H1 (cell line): ENCODE results near the gene CALD1. TPM values are rescaled to one million over a fixed set of nuclear protein-coding genes. Genes with fewer than 3 reads are reported as not detected.
"Not testable (repeated sequence)": the region's sequence is repeated elsewhere in the genome, so short reads cannot be mapped to it uniquely, and the experiment has no call there.

ENCODE experiments used
- CTCF ChIA-PET: fragments of 300-600 bp; sonication (Branson Sonifier 250); formaldehyde crosslinking; loops from one replicate; lab custom pipeline; 2021; ENCODE audit not compliant: partially characterized antibody; lab: Charles Lee
- POLR2A ChIA-PET: fragments of 300-600 bp; sonication (Branson Sonifier 250); formaldehyde crosslinking; loops from one replicate; lab custom pipeline; 2021; ENCODE audit warnings: inconsistent platforms; ENCODE audit not compliant: partially characterized antibody; lab: Charles Lee
- DNase-seq, 2 experiments: peaks; one replicate each; pipeline versions ENCODE4 v3.0.0 to v3.0.0-alpha.2; 2010 to 2022; ENCODE audit warnings: low spot score in 2 of 2, low read depth in 1 of 2, mixed read lengths in 1 of 2
- FAIRE-seq: peaks from 2 replicates; lab custom pipeline; 2011; peaks lifted over from hg19 to GRCh38; lab: Jason Lieb, UNC
- H2AFZ ChIP-seq: 2 replicates; pipeline ENCODE4 v1.8.1; 2012; ENCODE audit warnings: low read length, inconsistent platforms
- H2AK5ac ChIP-seq: 2 replicates; pipeline ENCODE4 v1.6.1; 2013; ENCODE audit warnings: low read depth, low read length
- H2BK120ac ChIP-seq: replicated peaks from 2 replicates; pipeline ENCODE3; 2013; ENCODE audit warnings: low read depth, low read length, inconsistent platforms
- H2BK12ac ChIP-seq: 2 replicates; pipeline ENCODE4 v1.6.1; 2013; ENCODE audit warnings: low read depth, low read length
- H2BK15ac ChIP-seq: 2 replicates; pipeline ENCODE4 v1.6.1; 2013; ENCODE audit warnings: low read length
- H2BK20ac ChIP-seq: 2 replicates; pipeline ENCODE4 v1.6.1; 2013; ENCODE audit warnings: low read length
- H2BK5ac ChIP-seq: 2 replicates; pipeline ENCODE4 v1.6.1; 2013; ENCODE audit warnings: low read depth, low read length
- H3K14ac ChIP-seq: 2 replicates; pipeline ENCODE4 v1.6.1; 2013; ENCODE audit warnings: inconsistent platforms; ENCODE audit not compliant: insufficient read length
- H3K18ac ChIP-seq: 2 replicates; pipeline ENCODE4 v1.6.1; 2013; ENCODE audit warnings: low read length; ENCODE audit errors: extremely low read depth
- H3K23ac ChIP-seq: 2 replicates; pipeline ENCODE4 v1.6.1; 2013; ENCODE audit warnings: inconsistent platforms; ENCODE audit not compliant: insufficient read length
- H3K23me2 ChIP-seq: 2 replicates; pipeline ENCODE4 v1.6.1; 2013; ENCODE audit warnings: low read depth, low read length
- H3K27ac ChIP-seq: 2 replicates; pipeline ENCODE4 v1.6.1; 2011; ENCODE audit warnings: low read depth, low read length, inconsistent platforms
- H3K27me3 ChIP-seq, 4 experiments: replicated peaks in 1 of 4; 1 replicate in 1 of 4; 2 replicates in 3 of 4; pipeline versions ENCODE4 v1.6.1 to v1.8.1; 2011 to 2013; ENCODE audit warnings: low read length in 3 of 4, mild to moderate bottlenecking in 3 of 4, inconsistent platforms in 2 of 4, mixed read lengths in 2 of 4, moderate library complexity in 1 of 4; ENCODE audit not compliant: control insufficient read depth in 3 of 4, insufficient read depth in 3 of 4; ENCODE audit errors: extremely low read depth in 1 of 4
- H3K36me3 ChIP-seq, 4 experiments: 2 replicates each; pipeline versions ENCODE4 v1.6.1 to v1.8.1; 2011 to 2013; ENCODE audit warnings: mild to moderate bottlenecking in 4 of 4, low read length in 3 of 4, moderate library complexity in 2 of 4, control low read depth in 1 of 4, inconsistent platforms in 1 of 4; ENCODE audit not compliant: insufficient read depth in 4 of 4, control insufficient read depth in 2 of 4
- H3K4ac ChIP-seq: replicated peaks from 2 replicates; pipeline ENCODE3; 2013; ENCODE audit warnings: low read length, low read depth, mixed read lengths, inconsistent platforms; ENCODE audit not compliant: insufficient read length
- H3K4me1 ChIP-seq, 4 experiments: replicated peaks in 1 of 4; 1 replicate in 1 of 4; 2 replicates in 3 of 4; pipeline versions ENCODE4 v1.6.1 to v1.8.1; 2011 to 2013; ENCODE audit warnings: low read length in 3 of 4, inconsistent platforms in 2 of 4, mixed read lengths in 1 of 4; ENCODE audit not compliant: insufficient read depth in 4 of 4, control insufficient read depth in 3 of 4
- H3K4me2 ChIP-seq, 2 experiments: 2 replicates each; pipeline versions ENCODE4 v1.6.1 to v1.8.1; 2011 to 2013; ENCODE audit warnings: low read depth in 2 of 2, low read length in 2 of 2, control low read depth in 1 of 2, inconsistent platforms in 1 of 2, mild to moderate bottlenecking in 1 of 2; ENCODE audit not compliant: insufficient read depth in 1 of 2
- H3K4me3 ChIP-seq, 4 experiments: fragments of 200-600, 300-600 bp in 1 of 4; sonication (generic), shearing (Covaris generic), sonication (Bioruptor Twin) in 1 of 4; 2 replicates each; pipeline versions ENCODE4 v1.5.1 to v1.8.1; 2011 to 2016; ENCODE audit warnings: low read length in 4 of 4, low read depth in 3 of 4, control low read depth in 2 of 4, inconsistent platforms in 2 of 4, mild to moderate bottlenecking in 2 of 4, mixed read lengths in 1 of 4, moderate library complexity in 1 of 4; ENCODE audit not compliant: insufficient read depth in 2 of 4; ENCODE audit errors: extremely low read depth in 1 of 4
- H3K56ac ChIP-seq: replicated peaks from 2 replicates; pipeline ENCODE3; 2013; ENCODE audit warnings: low read depth, mild to moderate bottlenecking, mixed read lengths, low read length, inconsistent platforms; ENCODE audit not compliant: insufficient read length
- H3K79me1 ChIP-seq: 2 replicates; pipeline ENCODE4 v1.6.1; 2013; ENCODE audit warnings: low read depth, low read length, control low read depth
- H3K79me2 ChIP-seq, 2 experiments: 2 replicates each; pipeline versions ENCODE4 v1.6.1 to v1.8.1; 2012 to 2013; ENCODE audit warnings: low read length in 2 of 2, mild to moderate bottlenecking in 2 of 2, inconsistent platforms in 1 of 2; ENCODE audit not compliant: insufficient read depth in 2 of 2, control insufficient read depth in 1 of 2
- H3K9ac ChIP-seq, 4 experiments: replicated peaks in 1 of 4; 1 replicate in 1 of 4; 2 replicates in 3 of 4; pipeline versions ENCODE4 v1.6.1 to v1.8.1; 2011 to 2013; ENCODE audit warnings: low read depth in 3 of 4, low read length in 3 of 4, control low read depth in 2 of 4, mild to moderate bottlenecking in 2 of 4, moderate library complexity in 2 of 4, inconsistent platforms in 1 of 4; ENCODE audit errors: extremely low read depth in 1 of 4
- H3K9me3 ChIP-seq, 2 experiments: 2 replicates each; pipeline versions ENCODE4 v1.6.1 to v1.8.1; 2012 to 2013; ENCODE audit warnings: mild to moderate bottlenecking in 2 of 2, moderate library complexity in 2 of 2, control low read depth in 1 of 2, inconsistent platforms in 1 of 2, low read depth in 1 of 2, low read length in 1 of 2, mixed read lengths in 1 of 2; ENCODE audit not compliant: insufficient read depth in 2 of 2
- H4K20me1 ChIP-seq, 2 experiments: replicated peaks in 1 of 2; 2 replicates each; pipeline versions ENCODE3 to v1.8.1; 2011 to 2013; ENCODE audit warnings: inconsistent platforms in 2 of 2, low read length in 2 of 2, mild to moderate bottlenecking in 1 of 2; ENCODE audit not compliant: insufficient read depth in 2 of 2, control insufficient read depth in 1 of 2
- H4K5ac ChIP-seq: 2 replicates; pipeline ENCODE4 v1.6.1; 2013; ENCODE audit warnings: low read length, low read depth, mixed read lengths, inconsistent platforms; ENCODE audit not compliant: insufficient read length
- H4K8ac ChIP-seq: 2 replicates; pipeline ENCODE4 v1.8.0; 2013; ENCODE audit warnings: mild to moderate bottlenecking, moderate library complexity, low read length, inconsistent platforms; ENCODE audit not compliant: insufficient read depth; ENCODE audit errors: extremely low read depth
- H4K91ac ChIP-seq: replicated peaks from 2 replicates; pipeline ENCODE3; 2013; ENCODE audit warnings: low read length, mixed read lengths, inconsistent platforms; ENCODE audit not compliant: insufficient read length
- WGBS, 2 experiments: shearing (Covaris generic) in 1 of 2; methylation state at CpG; one replicate each; pipeline versions ENCODE4 v1.1.6 to v1.1.7; 2013 to 2015; ENCODE audit warnings: low lambda C conversion rate in 2 of 2, mixed read lengths in 2 of 2, inconsistent platforms in 1 of 2, low coverage in 1 of 2, missing lambda C conversion rate in 1 of 2; ENCODE audit not compliant: insufficient replicate concordance in 2 of 2, insufficient coverage in 1 of 2, insufficient read length in 1 of 2; ENCODE audit errors: extremely low coverage in 1 of 2, missing lambda C conversion rate in 1 of 2; 5-methylcytosine and 5-hydroxymethylcytosine counted together
- polyA plus RNA-seq, 7 experiments: library from polyadenylated mRNA; depleted of rRNA in 3 of 7; stranded (reverse) in 5 of 7; unstranded in 2 of 7; fragments of >200 nt in 5 of 7; fragments of 200-250 nt in 2 of 7; gene quantifications; 1 replicate in 5 of 7; 2 replicates in 1 of 7; 4 replicates in 1 of 7; pipeline versions ENCODE4 v1.2.1 to v1.2.3, GENCODE V29; 2011 to 2013; ENCODE audit warnings: missing spikeins in 2 of 7, mixed read lengths in 2 of 7
- total RNA-seq: library from RNA; stranded (reverse); fragmentation: NEBNext Ultra II Directional; extraction: Animal tissue kit (Norgen Biotek cat#: 25700); gene quantifications from 2 replicates; pipeline ENCODE4 v1.2.1, GENCODE V29; 2021

CALD1 gene
- total and polyA plus RNA-seq, 2 of the 8 experiments (the other 6 are each of a cell fraction or from before 2014, with no cell fraction given): 34.3 to 177 TPM

- H3K9ac ChIP-seq, H2BK20ac ChIP-seq, H3K18ac ChIP-seq, H2BK5ac ChIP-seq, H4K8ac ChIP-seq, H3K4me1 ChIP-seq, H3K23me2 ChIP-seq, H3K4me3 ChIP-seq, H2AK5ac ChIP-seq, H3K4me2 ChIP-seq, H4K20me1 ChIP-seq, H3K36me3 ChIP-seq, H2AFZ ChIP-seq, H3K27ac ChIP-seq, H3K23ac ChIP-seq, H3K79me1 ChIP-seq, DNase-seq, H3K4ac ChIP-seq, POLR2A ChIA-PET, H4K5ac ChIP-seq, H3K56ac ChIP-seq, H2BK15ac ChIP-seq, H2BK12ac ChIP-seq, H3K14ac ChIP-seq, FAIRE-seq, H3K9me3 ChIP-seq, H2BK120ac ChIP-seq, H3K79me2 ChIP-seq, H4K91ac ChIP-seq, H3K27me3 ChIP-seq: not testable (repeated sequence)
- 98% methylated on average over 3 of the region's 3 CpGs; no CpG with 5 or more reads in 1 of the 2 experiments for WGBS, 2 experiments
- CTCF ChIA-PET: interaction anchor here (1.2 kb wide), 1 partner anchor 9 kb away, joined by 3 read pairs; no protein-coding TSS in a partner anchor
Measured at GRCh38 chr7:134981645-134982044, 202.2 kb downstream of the CALD1 start.
